ENCODE results near the gene KNDC1.

Gene KNDC1

DNA sequence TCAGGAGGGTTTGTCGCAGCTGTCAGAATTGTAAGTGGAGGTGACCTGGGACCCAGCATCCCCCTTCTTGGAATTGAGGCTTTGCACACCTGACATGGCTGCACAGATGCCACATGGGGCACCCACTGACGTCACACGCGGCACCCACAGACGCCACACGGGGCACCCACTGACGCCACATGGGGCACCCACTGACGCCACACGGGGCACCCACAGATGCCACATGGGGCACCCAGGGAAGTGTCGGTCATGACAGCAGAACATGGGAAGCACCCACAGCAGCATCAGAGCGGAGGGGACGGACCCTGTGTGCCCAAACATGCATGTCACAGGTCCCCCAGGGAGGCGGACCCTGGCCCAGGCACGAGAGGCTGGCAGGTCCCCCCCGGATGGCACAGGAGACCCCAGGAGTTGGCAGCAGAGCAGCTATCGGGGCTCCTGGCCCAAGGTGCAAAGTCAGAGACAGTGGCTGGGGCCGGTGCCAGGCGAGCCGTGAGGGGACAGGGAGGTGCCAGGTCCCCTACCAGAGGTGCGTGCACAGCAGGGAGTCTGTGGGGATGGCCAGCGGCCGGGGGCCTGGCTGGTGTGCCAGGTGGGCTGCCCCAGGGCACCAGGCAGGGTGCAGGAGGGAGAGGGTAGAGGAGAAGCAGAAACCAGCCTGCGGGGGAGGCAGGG lies 21.1 kb downstream of the KNDC1 start:
- Histone ChIP-seq H3K27ac (replicated peaks) (no peak overlapping the region), H3K27me3 (ENCODE audit: insufficient read depth, poor library complexity, severe bottlenecking) (no peaks in the 10 kb centered on the region), H3K4me3 (replicated peaks; ENCODE audit: insufficient read depth, low read length) (no peak overlapping the region)
- TF ChIP-seq SPI1 (IDR thresholded peaks at IDR 0.05; ENCODE audit: borderline replicate concordance, low read depth) = no peak
- TF ChIP-seq GABPA (IDR thresholded peaks at IDR 0.05; ENCODE audit: low read depth) = no peak
- TF ChIP-seq, protein P1, sequence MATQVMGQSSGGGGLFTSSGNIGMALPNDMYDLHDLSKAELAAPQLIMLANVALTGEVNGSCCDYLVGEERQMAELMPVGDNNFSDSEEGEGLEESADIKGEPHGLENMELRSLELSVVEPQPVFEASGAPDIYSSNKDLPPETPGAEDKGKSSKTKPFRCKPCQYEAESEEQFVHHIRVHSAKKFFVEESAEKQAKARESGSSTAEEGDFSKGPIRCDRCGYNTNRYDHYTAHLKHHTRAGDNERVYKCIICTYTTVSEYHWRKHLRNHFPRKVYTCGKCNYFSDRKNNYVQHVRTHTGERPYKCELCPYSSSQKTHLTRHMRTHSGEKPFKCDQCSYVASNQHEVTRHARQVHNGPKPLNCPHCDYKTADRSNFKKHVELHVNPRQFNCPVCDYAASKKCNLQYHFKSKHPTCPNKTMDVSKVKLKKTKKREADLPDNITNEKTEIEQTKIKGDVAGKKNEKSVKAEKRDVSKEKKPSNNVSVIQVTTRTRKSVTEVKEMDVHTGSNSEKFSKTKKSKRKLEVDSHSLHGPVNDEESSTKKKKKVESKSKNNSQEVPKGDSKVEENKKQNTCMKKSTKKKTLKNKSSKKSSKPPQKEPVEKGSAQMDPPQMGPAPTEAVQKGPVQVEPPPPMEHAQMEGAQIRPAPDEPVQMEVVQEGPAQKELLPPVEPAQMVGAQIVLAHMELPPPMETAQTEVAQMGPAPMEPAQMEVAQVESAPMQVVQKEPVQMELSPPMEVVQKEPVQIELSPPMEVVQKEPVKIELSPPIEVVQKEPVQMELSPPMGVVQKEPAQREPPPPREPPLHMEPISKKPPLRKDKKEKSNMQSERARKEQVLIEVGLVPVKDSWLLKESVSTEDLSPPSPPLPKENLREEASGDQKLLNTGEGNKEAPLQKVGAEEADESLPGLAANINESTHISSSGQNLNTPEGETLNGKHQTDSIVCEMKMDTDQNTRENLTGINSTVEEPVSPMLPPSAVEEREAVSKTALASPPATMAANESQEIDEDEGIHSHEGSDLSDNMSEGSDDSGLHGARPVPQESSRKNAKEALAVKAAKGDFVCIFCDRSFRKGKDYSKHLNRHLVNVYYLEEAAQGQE (IDR thresholded peaks at IDR 0.05; ENCODE audit: insufficient replicate concordance, low read depth) = no peak
- TF ChIP-seq POLR2AphosphoS5 (IDR thresholded peaks at IDR 0.05; ENCODE audit: low read depth) = no peak
- TF ChIP-seq, protein P2, sequence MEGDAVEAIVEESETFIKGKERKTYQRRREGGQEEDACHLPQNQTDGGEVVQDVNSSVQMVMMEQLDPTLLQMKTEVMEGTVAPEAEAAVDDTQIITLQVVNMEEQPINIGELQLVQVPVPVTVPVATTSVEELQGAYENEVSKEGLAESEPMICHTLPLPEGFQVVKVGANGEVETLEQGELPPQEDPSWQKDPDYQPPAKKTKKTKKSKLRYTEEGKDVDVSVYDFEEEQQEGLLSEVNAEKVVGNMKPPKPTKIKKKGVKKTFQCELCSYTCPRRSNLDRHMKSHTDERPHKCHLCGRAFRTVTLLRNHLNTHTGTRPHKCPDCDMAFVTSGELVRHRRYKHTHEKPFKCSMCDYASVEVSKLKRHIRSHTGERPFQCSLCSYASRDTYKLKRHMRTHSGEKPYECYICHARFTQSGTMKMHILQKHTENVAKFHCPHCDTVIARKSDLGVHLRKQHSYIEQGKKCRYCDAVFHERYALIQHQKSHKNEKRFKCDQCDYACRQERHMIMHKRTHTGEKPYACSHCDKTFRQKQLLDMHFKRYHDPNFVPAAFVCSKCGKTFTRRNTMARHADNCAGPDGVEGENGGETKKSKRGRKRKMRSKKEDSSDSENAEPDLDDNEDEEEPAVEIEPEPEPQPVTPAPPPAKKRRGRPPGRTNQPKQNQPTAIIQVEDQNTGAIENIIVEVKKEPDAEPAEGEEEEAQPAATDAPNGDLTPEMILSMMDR (IDR thresholded peaks at IDR 0.05; ENCODE audit: insufficient read depth, low read length) = no peak
- no peak for DNase-seq (ENCODE audit: low read depth in 1 of 2, low spot score in 1 of 2)

GRCh38 chr10:133182190-133182589 lies 22.2 kb downstream of the KNDC1 start:
- no peaks in the 10 kb centered on the region for H3K27me3 ChIP-seq (ENCODE audit: insufficient read depth, poor library complexity, severe bottlenecking)
- H3K4me3 ChIP-seq (replicated peaks; ENCODE audit: insufficient read depth, low read length) = no peak overlapping the region
- DNase-seq (ENCODE audit: low read depth in 1 of 2, low spot score in 1 of 2) = no peak
- TF ChIP-seq GABPA (IDR thresholded peaks at IDR 0.05; ENCODE audit: low read depth) = no peak
- TF ChIP-seq, protein P2 (IDR thresholded peaks at IDR 0.05; ENCODE audit: insufficient read depth, low read length) = no peak
- TF ChIP-seq, protein P1 (IDR thresholded peaks at IDR 0.05; ENCODE audit: insufficient replicate concordance, low read depth) = no peak
- no peak for TF ChIP-seq POLR2AphosphoS5 (IDR thresholded peaks at IDR 0.05; ENCODE audit: low read depth)
- no peak for TF ChIP-seq SPI1 (IDR thresholded peaks at IDR 0.05; ENCODE audit: borderline replicate concordance, low read depth)
- no peak overlapping the region for H3K27ac ChIP-seq (replicated peaks)

DNA sequence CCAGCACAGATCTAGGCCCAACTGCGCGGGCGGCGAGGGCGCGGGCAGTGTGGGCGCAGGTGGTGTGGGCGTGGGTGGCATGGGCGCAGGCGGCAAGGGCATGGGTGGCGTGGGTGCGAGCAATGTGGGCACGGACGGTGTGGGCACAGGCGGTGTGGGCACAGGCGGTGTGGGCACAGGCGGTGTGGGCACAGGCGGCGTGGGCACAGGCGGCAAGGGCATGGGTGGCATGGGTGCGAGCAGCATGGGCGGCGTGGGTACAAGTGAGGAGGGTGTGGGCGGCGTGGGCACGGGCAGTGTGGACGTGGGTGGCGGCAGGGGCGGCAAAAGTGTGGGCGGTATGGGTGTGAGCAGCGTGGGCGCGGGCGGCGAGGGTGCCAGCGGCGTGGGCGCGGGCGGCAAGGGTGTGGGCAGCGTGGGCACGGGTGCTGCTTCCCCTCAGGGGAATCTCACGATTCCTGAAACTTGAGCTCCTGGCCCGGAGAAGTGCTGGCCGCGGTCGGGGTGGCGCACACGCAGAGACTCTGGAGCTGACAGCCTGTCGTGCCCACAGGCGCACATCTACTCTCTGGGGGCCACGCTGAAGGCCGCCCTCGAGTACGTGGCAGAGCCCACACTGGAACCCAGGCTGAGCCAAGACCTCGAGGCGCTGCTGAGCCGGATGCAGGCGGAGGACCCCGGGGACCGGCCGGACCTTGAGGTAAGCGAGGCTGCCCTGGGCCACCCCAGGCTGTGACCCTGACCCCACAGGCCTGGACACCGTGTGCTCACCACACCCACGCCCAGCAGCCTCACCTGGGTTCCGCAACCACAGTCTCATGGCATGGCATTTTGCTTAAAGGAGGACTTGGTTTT lies 23.0 kb downstream of the KNDC1 start:
- no peaks in the 10 kb centered on the region for H3K27me3 ChIP-seq (ENCODE audit: insufficient read depth, poor library complexity, severe bottlenecking)
- DNase-seq (ENCODE audit: low read depth in 1 of 2, low spot score in 1 of 2) = no peak
- TF ChIP-seq SPI1 (IDR thresholded peaks at IDR 0.05; ENCODE audit: borderline replicate concordance, low read depth) (no peak), POLR2AphosphoS5 (IDR thresholded peaks at IDR 0.05; ENCODE audit: low read depth) (no peak), GABPA (IDR thresholded peaks at IDR 0.05; ENCODE audit: low read depth) (no peak)
- TF ChIP-seq, protein P1 (IDR thresholded peaks at IDR 0.05; ENCODE audit: insufficient replicate concordance, low read depth) = no peak
- TF ChIP-seq, protein P2 (IDR thresholded peaks at IDR 0.05; ENCODE audit: insufficient read depth, low read length) = no peak
- H3K4me3 ChIP-seq (replicated peaks; ENCODE audit: insufficient read depth, low read length) = no peak overlapping the region
- no peak overlapping the region for H3K27ac ChIP-seq (replicated peaks)
